Left ventricle myocardium inferior (tissue), 1 donor: ENCODE data around the gene PAX6. TPM values are rescaled to one million over a fixed set of nuclear protein-coding genes. Genes with fewer than 3 reads are reported as not detected.

Experiments
- DNase-seq: peaks from one replicate; pipeline ENCODE4 v3.0.0-alpha.2; 2020
- H3K27ac ChIP-seq: fragments of 200-600 bp; replicated peaks from 2 replicates; pipeline ENCODE4 v1.8.0; 2021
- H3K27me3 ChIP-seq: fragments of 200-600 bp; 2 replicates; pipeline ENCODE4 v1.8.0; 2021; ENCODE audit warnings: low read depth
- H3K36me3 ChIP-seq: fragments of 200-600 bp; 2 replicates; pipeline ENCODE4 v1.8.0; 2021
- H3K4me1 ChIP-seq: fragments of 200-600 bp; 2 replicates; pipeline ENCODE4 v1.8.0; 2021
- H3K4me3 ChIP-seq: fragments of 200-600 bp; 2 replicates; pipeline ENCODE4 v1.8.0; 2021; ENCODE audit warnings: mild to moderate bottlenecking, moderate library complexity
- H3K9me3 ChIP-seq: fragments of 200-600 bp; replicated peaks from 2 replicates; pipeline ENCODE4 v1.8.0; 2021
- CTCF ChIP-seq: fragments of 200-600 bp; IDR thresholded peaks from 2 replicates; pipeline ENCODE4 v1.8.0; 2021; ENCODE audit warnings: antibody characterized with exemption, mild to moderate bottlenecking, borderline replicate concordance
- intact Hi-C: fragments of 100-400 bp; cut with micrococcal nuclease; formaldehyde crosslinking; loops from one replicate; pipeline ENCODE4 v1.11.0; 2022
- long read RNA-seq: library from polyadenylated mRNA; unstranded; transcript quantifications from one replicate; pipeline ENCODE4 v2.0.0, GENCODE V29; 2021
- total RNA-seq: library from RNA; stranded (reverse); fragmentation: NEBNext Ultra II Directional; extraction: Animal tissue kit (Norgen Biotek cat#: 25700); gene quantifications from one replicate; pipeline ENCODE4 v1.2.1, GENCODE V29; 2021
- donor health status: DM: no; HTN: yes; CAD: no; lungs with severe emphysema.

PAX6 gene
- not detected for total RNA-seq
- long read RNA-seq = 0 reads

GRCh38 chr11:31810779-31811647 is at the start of gene PAX6:
TSS of gene PAX6 (minus strand) at chr11:31811322. CDS start at chr11:31806411, 4,911 bp downstream.
- TF ChIP-seq CTCF = no peak
- Histone ChIP-seq H3K27ac (no peak within 1 kb of the TSS), H3K27me3 (peaks cover 100% of the 10 kb centered on the region), H3K36me3 (no peaks in the 10 kb centered on the region), H3K9me3 (no peaks in the 10 kb centered on the region), H3K4me3 (peak within 1 kb of the TSS; percentile 66), H3K4me1 (peaks cover 71% of the 10 kb centered on the region)
- intact Hi-C loops = no loop called here
- no peak for DNase-seq

GRCh38 chr11:31860391-31860790 is 49.3 kb upstream of the PAX6 start:
- TF ChIP-seq CTCF = no peak
- peaks cover 55% of the 10 kb centered on the region for H3K27me3 ChIP-seq
- DNase-seq = no peak
- H3K4me3 ChIP-seq = no peak overlapping the region
- intact Hi-C loops = loop anchor here (10.0 kb wide), 1 partner anchor 376 kb away; no protein-coding TSS in a partner anchor
- peaks cover 3% of the 10 kb centered on the region for H3K9me3 ChIP-seq
- no peaks in the 10 kb centered on the region for H3K36me3 ChIP-seq
- H3K27ac ChIP-seq = no peak overlapping the region
- H3K4me1 ChIP-seq = no peaks in the 10 kb centered on the region

GRCh38 chr11:31856248-31856647 is 45.1 kb upstream of the PAX6 start:
- Histone ChIP-seq H3K9me3 (peaks cover 11% of the 10 kb centered on the region), H3K4me3 (no peak overlapping the region), H3K4me1 (no peaks in the 10 kb centered on the region), H3K36me3 (no peaks in the 10 kb centered on the region), H3K27me3 (peaks cover 35% of the 10 kb centered on the region), H3K27ac (no peak overlapping the region)
- no peak for TF ChIP-seq CTCF
- no peak for DNase-seq
- intact Hi-C loops = no loop called here

- Histone ChIP-seq H3K27me3 (peaks cover 28% of the 10 kb centered on the region), H3K4me1 (no peaks in the 10 kb centered on the region), H3K27ac (no peak overlapping the region), H3K9me3 (peaks cover 11% of the 10 kb centered on the region), H3K36me3 (no peaks in the 10 kb centered on the region), H3K4me3 (no peak overlapping the region)
- intact Hi-C loops = no loop called here
- no peak for TF ChIP-seq CTCF
- no peak for DNase-seq
Observed at GRCh38 chr11:31855466-31855865, 44.3 kb upstream of the PAX6 start.

GRCh38 chr11:31850365-31850764 is 39.2 kb upstream of the PAX6 start:
- no peak for DNase-seq
- no peak overlapping the region for H3K27ac ChIP-seq
- no peaks in the 10 kb centered on the region for H3K4me1 ChIP-seq
- no peak overlapping the region for H3K4me3 ChIP-seq
- peaks cover 7% of the 10 kb centered on the region for H3K9me3 ChIP-seq
- intact Hi-C loops = no loop called here
- H3K27me3 ChIP-seq = peaks cover 20% of the 10 kb centered on the region
- no peak for TF ChIP-seq CTCF
- H3K36me3 ChIP-seq = no peaks in the 10 kb centered on the region
